ENCODE data around the gene CPM. TPM values are rescaled to one million over a fixed set of nuclear protein-coding genes. Genes with fewer than 3 reads are reported as not detected.
A peak's percentile ranks its signal among the peaks of the same experiment; 100 is the strongest.

The CPM gene
- polyA plus RNA-seq, 2 of the 4 experiments (the other 2 are of a cell fraction) = 3.7 to 6.8 TPM

- POLR2A ChIA-PET = no interaction called here
- Histone ChIP-seq H3K27ac (no peak overlapping the region), H3K4me2 (no peak overlapping the region), H3K4me3 (no peak overlapping the region), H3K4me1 (peaks cover 21% of the 10 kb centered on the region; the same call in 2 of the 3 replicates), H3K9me3 (no peaks in the 10 kb centered on the region)
- WGBS (ENCODE audit: missing lambda C conversion rate) = 89% methylated on average over 14 of the region's 14 CpGs
- DNase-seq (ENCODE audit: low read depth in 1 of 2, low spot score in 1 of 2) = no peak
- no peak for FAIRE-seq
- no peak for TF ChIP-seq NR3C1 (IDR thresholded peaks at IDR 0.05)
- TF ChIP-seq KDM5A (IDR thresholded peaks at IDR 0.05) = no peak
- CTCF ChIA-PET = interaction anchor here (1.3 to 3.7 kb wide), 5 partner anchors 11 to 364 kb away, joined by 4 to 28 read pairs (median 4); partner anchors contain the start of gene MDM2
- ATAC-seq = no peak
Measured at GRCh38 chr12:68831751-68832503, 101.0 kb downstream of the CPM start.

GRCh38 chr12:68831272-68831671 is 101.7 kb downstream of the CPM start:
- ATAC-seq = peak in 1 of 2 experiments; percentile 31; a peak in 3 of 6 replicates
- CTCF ChIA-PET = interaction anchor here (0.6 to 3.7 kb wide), 11 partner anchors 10 to 365 kb away, joined by 3 to 28 read pairs (median 4); partner anchors contain the start of genes MDM2 and SLC35E3

GRCh38 chr12:68828672-68829068 is 104.3 kb downstream of the CPM start:
- no peak overlapping the region for H3K27ac ChIP-seq
- ChIA-PET POLR2A (interaction anchor here (1.8 kb wide), 1 partner anchor 82 kb away, joined by 6 read pairs; the partner anchor contains the start of gene SLC35E3), CTCF (interaction anchor here (2.5 kb wide), 1 partner anchor 20 kb away, joined by 7 read pairs; the partner anchor contains the start of gene MDM2)
- WGBS (ENCODE audit: missing lambda C conversion rate) = 92% methylated on average over 7 of the region's 7 CpGs
- no peak for ATAC-seq
- peaks cover 12% of the 10 kb centered on the region; the same call in 2 of the 3 replicates for H3K4me1 ChIP-seq
- no peaks in the 10 kb centered on the region for H3K9me3 ChIP-seq
- TF ChIP-seq ZSCAN20 (CRISPR knock-in tag; IDR thresholded peaks at IDR 0.05) = no peak
- TF ChIP-seq RNF2 (IDR thresholded peaks at IDR 0.05; ENCODE audit: borderline replicate concordance, low read depth) = no peak
- TF ChIP-seq CHD4 (IDR thresholded peaks at IDR 0.05; ENCODE audit: borderline replicate concordance) = no peak
- TF ChIP-seq FOSL2 (IDR thresholded peaks at IDR 0.05) = no peak
- TF ChIP-seq FOSL2 (CRISPR knock-in tag; IDR thresholded peaks at IDR 0.05) = no peak
- no peak for TF ChIP-seq EHMT2 (IDR thresholded peaks at IDR 0.05; ENCODE audit: low read depth)
- no peak for TF ChIP-seq PBX3 (IDR thresholded peaks at IDR 0.05)
- no peak for TF ChIP-seq USF2 (IDR thresholded peaks at IDR 0.05)
- TF ChIP-seq JUN (IDR thresholded peaks at IDR 0.05) = no peak
- no peak for TF ChIP-seq SMC3 (IDR thresholded peaks at IDR 0.05)
- TF ChIP-seq ATOH8 (CRISPR knock-in tag; IDR thresholded peaks at IDR 0.05; ENCODE audit: low read depth) = no peak
- TF ChIP-seq HES2 (IDR thresholded peaks at IDR 0.05) = no peak
- no peak for TF ChIP-seq ZFP36 (IDR thresholded peaks at IDR 0.05; ENCODE audit: borderline replicate concordance, partially characterized antibody)
- no peak for TF ChIP-seq NR3C1 (IDR thresholded peaks at IDR 0.05)
- TF ChIP-seq JUNB (IDR thresholded peaks at IDR 0.05) = no peak
- no peak for TF ChIP-seq E2F6 (IDR thresholded peaks at IDR 0.05; ENCODE audit: borderline replicate concordance, low read depth)
- TF ChIP-seq REST (IDR thresholded peaks at IDR 0.05) = no peak
- TF ChIP-seq NPAS2 (CRISPR knock-in tag; IDR thresholded peaks at IDR 0.05; ENCODE audit: borderline replicate concordance) = no peak
- no peak for TF ChIP-seq SREBF2 (IDR thresholded peaks at IDR 0.05)
- TF ChIP-seq CBX2 (IDR thresholded peaks at IDR 0.05; ENCODE audit: borderline replicate concordance, low read depth) = no peak
- no peak overlapping the region for H3K4me3 ChIP-seq
- FAIRE-seq = no peak
- DNase-seq (ENCODE audit: low read depth in 1 of 2, low spot score in 1 of 2) = no peak
- H3K4me2 ChIP-seq = no peak overlapping the region

More at GRCh38 chr12:68831272-68831671, 101.7 kb downstream of the CPM start:
- FAIRE-seq (no peak), DNase-seq (ENCODE audit: low read depth in 1 of 2, low spot score in 1 of 2) (no peak)
- H3K9me3 ChIP-seq = no peaks in the 10 kb centered on the region
- TF ChIP-seq RARB (CRISPR knock-in tag; IDR thresholded peaks at IDR 0.05) (no peak), POLR2AphosphoS2 (conservative IDR thresholded peaks at IDR 0.05; ENCODE audit: low read length) (peak; percentile 50; the same call in 1 of the 2 replicates), ZFP36 (IDR thresholded peaks at IDR 0.05; ENCODE audit: borderline replicate concordance, partially characterized antibody) (no peak), NPAS2 (CRISPR knock-in tag; IDR thresholded peaks at IDR 0.05; ENCODE audit: borderline replicate concordance) (no peak)
- H3K27ac ChIP-seq = no peak overlapping the region
- POLR2A ChIA-PET = interaction anchor here (1.5 kb wide), 1 partner anchor 8 kb away, joined by 6 read pairs; no protein-coding TSS in a partner anchor
- 92% methylated on average over 6 of the region's 6 CpGs for WGBS (ENCODE audit: missing lambda C conversion rate)
- H3K4me2 ChIP-seq = no peak overlapping the region
- H3K4me1 ChIP-seq = peaks cover 26% of the 10 kb centered on the region; the same call in 2 of the 3 replicates
- no peak overlapping the region for H3K4me3 ChIP-seq

Data from A549 (cell line).